HCT116 (cell line): Measurements from ENCODE around the gene QRSL1.

ENCODE experiments used
- YY1 ChIP-seq: IDR thresholded peaks from 2 replicates; pipeline ENCODE4 v1.6.1; 2011; ENCODE audit warnings: low read length, low read depth, moderate library complexity, mild to moderate bottlenecking; ENCODE audit not compliant: insufficient replicate concordance; ENCODE audit errors: extremely low read depth
- TF ChIP-seq, protein P1 (sequence below), 3 experiments: fragments of 200-600 bp in 1 of 3; sonication (generic) in 1 of 3; IDR thresholded peaks in 2 of 3; conservative IDR thresholded peaks in 1 of 3; 2 replicates each; pipeline ENCODE4 v1.5.1; 2012 to 2017; ENCODE audit warnings: low read depth in 2 of 3, low read length in 2 of 3, antibody characterized with exemption in 1 of 3, borderline replicate concordance in 1 of 3, control low read depth in 1 of 3, mild to moderate bottlenecking in 1 of 3, mixed read lengths in 1 of 3, mixed run types in 1 of 3, moderate library complexity in 1 of 3; ENCODE audit not compliant: insufficient read depth in 1 of 3

DNA sequence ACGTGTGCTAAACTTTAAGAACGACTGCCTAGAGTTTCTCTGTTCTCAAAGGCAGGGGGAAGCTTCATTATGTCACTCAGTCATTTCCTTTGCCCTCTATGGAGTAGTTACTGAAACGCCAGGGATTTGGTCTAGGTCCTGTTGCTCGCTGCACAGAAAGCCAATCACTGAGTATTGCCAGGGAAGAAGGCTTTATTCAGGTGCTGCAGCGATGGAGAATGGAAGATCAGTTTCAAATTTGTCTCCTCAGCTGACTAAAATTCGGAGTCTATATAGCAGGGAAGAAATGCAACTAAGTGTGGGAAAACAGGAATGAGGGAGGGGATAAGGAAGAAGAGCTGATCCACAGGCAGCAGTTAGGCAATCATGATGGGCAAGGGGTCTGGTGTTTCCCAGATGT lies 75.8 kb downstream of the QRSL1 start:
- TF ChIP-seq, protein P1, sequence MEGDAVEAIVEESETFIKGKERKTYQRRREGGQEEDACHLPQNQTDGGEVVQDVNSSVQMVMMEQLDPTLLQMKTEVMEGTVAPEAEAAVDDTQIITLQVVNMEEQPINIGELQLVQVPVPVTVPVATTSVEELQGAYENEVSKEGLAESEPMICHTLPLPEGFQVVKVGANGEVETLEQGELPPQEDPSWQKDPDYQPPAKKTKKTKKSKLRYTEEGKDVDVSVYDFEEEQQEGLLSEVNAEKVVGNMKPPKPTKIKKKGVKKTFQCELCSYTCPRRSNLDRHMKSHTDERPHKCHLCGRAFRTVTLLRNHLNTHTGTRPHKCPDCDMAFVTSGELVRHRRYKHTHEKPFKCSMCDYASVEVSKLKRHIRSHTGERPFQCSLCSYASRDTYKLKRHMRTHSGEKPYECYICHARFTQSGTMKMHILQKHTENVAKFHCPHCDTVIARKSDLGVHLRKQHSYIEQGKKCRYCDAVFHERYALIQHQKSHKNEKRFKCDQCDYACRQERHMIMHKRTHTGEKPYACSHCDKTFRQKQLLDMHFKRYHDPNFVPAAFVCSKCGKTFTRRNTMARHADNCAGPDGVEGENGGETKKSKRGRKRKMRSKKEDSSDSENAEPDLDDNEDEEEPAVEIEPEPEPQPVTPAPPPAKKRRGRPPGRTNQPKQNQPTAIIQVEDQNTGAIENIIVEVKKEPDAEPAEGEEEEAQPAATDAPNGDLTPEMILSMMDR (IDR thresholded peaks at IDR 0.05 in 2 of 3, conservative IDR thresholded peaks at IDR 0.05 in 1 of 3; ENCODE audit: borderline replicate concordance in 1 of 3, insufficient read depth in 1 of 3, low read depth in 2 of 3, low read length in 2 of 3): no peak
- no peak for TF ChIP-seq YY1
